Astrocyte (in vitro differentiated cells and primary cell): ENCODE data around the gene SCAPER. TPM values are rescaled to one million over a fixed set of nuclear protein-coding genes. Genes with fewer than 3 reads are reported as not detected.

Experiments used
- DNase-seq: peaks from one replicate; pipeline ENCODE4 v3.0.0-alpha.2; 2010; ENCODE audit warnings: low read depth
- FAIRE-seq: peaks from 2 replicates; lab custom pipeline; 2011; peaks lifted over from hg19 to GRCh38; lab: Jason Lieb, UNC
- H2AFZ ChIP-seq: 2 replicates; pipeline ENCODE4 v1.6.0; 2012; ENCODE audit warnings: low read depth, low read length, inconsistent platforms
- H3K27ac ChIP-seq: 2 replicates; pipeline ENCODE4 v1.5.1; 2011; ENCODE audit warnings: low read depth, low read length, inconsistent platforms
- H3K27me3 ChIP-seq: 2 replicates; pipeline ENCODE4 v1.6.0; 2011; ENCODE audit warnings: low read length, inconsistent platforms; ENCODE audit not compliant: insufficient read depth
- H3K36me3 ChIP-seq: 2 replicates; pipeline ENCODE4 v1.5.1; 2011; ENCODE audit warnings: low read length, inconsistent platforms; ENCODE audit not compliant: insufficient read depth
- H3K4me1 ChIP-seq: 2 replicates; pipeline ENCODE4 v1.5.1; 2011; ENCODE audit warnings: low read length, inconsistent platforms; ENCODE audit not compliant: insufficient read depth
- H3K4me2 ChIP-seq: 2 replicates; pipeline ENCODE4 v1.6.0; 2012; ENCODE audit warnings: low read length, inconsistent platforms
- H3K4me3 ChIP-seq: 2 replicates; pipeline ENCODE4 v1.5.1; 2011; ENCODE audit warnings: low read depth, mild to moderate bottlenecking, low read length, inconsistent platforms; ENCODE audit not compliant: insufficient read depth
- H3K79me2 ChIP-seq: 2 replicates; pipeline ENCODE4 v1.6.0; 2012; ENCODE audit warnings: mild to moderate bottlenecking, low read length, inconsistent platforms; ENCODE audit not compliant: insufficient read depth
- H3K9ac ChIP-seq: 2 replicates; pipeline ENCODE4 v1.6.0; 2012; ENCODE audit warnings: mild to moderate bottlenecking, low read length, inconsistent platforms
- H3K9me3 ChIP-seq: 2 replicates; pipeline ENCODE4 v1.5.1; 2012; ENCODE audit warnings: low read depth, mild to moderate bottlenecking, low read length, inconsistent platforms; ENCODE audit not compliant: insufficient read depth
- H4K20me1 ChIP-seq: 2 replicates; pipeline ENCODE4 v1.6.0; 2012; ENCODE audit warnings: low read length, inconsistent platforms; ENCODE audit not compliant: insufficient read depth
- H3K27ac Mint-ChIP-seq: one replicate; pipeline ENCODE4 v1.8.0; 2021; ENCODE audit warnings: mild to moderate bottlenecking, mixed read lengths; ENCODE audit not compliant: unreplicated experiment
- H3K27me3 Mint-ChIP-seq: one replicate; pipeline ENCODE4 v1.8.0; 2021; ENCODE audit warnings: low read depth, mixed read lengths; ENCODE audit not compliant: unreplicated experiment
- H3K36me3 Mint-ChIP-seq: one replicate; pipeline ENCODE4 v1.8.0; 2021; ENCODE audit warnings: low read depth, mixed read lengths; ENCODE audit not compliant: unreplicated experiment
- H3K4me1 Mint-ChIP-seq: one replicate; pipeline ENCODE4 v1.8.0; 2021; ENCODE audit warnings: low read depth, mixed read lengths; ENCODE audit not compliant: unreplicated experiment
- H3K4me3 Mint-ChIP-seq: one replicate; pipeline ENCODE4 v1.8.0; 2021; ENCODE audit warnings: mild to moderate bottlenecking, moderate library complexity, mixed read lengths; ENCODE audit not compliant: unreplicated experiment
- H3K9me3 Mint-ChIP-seq: one replicate; pipeline ENCODE4 v1.8.0; 2021; ENCODE audit warnings: mild to moderate bottlenecking, mixed read lengths; ENCODE audit not compliant: unreplicated experiment
- CTCF ChIP-seq: IDR thresholded peaks from 2 replicates; pipeline ENCODE4 v1.5.1; 2011; ENCODE audit warnings: low read depth, mild to moderate bottlenecking, inconsistent platforms, low read length, moderate library complexity; ENCODE audit not compliant: insufficient read depth
- EZH2 ChIP-seq: IDR thresholded peaks from 2 replicates; pipeline ENCODE4 v1.6.1; 2012; ENCODE audit warnings: mild to moderate bottlenecking, low read length, inconsistent platforms; ENCODE audit not compliant: insufficient read depth
- total RNA-seq: library from RNA; stranded (reverse); gene quantifications from 2 replicates; pipeline ENCODE4 v1.2.1, GENCODE V29; 2021

SCAPER gene
- total RNA-seq, 1 donor from 2014 or later, result 8.6 TPM

GRCh38 chr15:76626611-76627010 lies 278.5 kb downstream of the SCAPER start:
- TF ChIP-seq EZH2, result no peak
- no peak for DNase-seq
- no peaks in the 10 kb centered on the region for H3K36me3 Mint-ChIP-seq
- no peak overlapping the region for H3K27ac Mint-ChIP-seq
- Histone ChIP-seq H3K4me1 (no peaks in the 10 kb centered on the region), H4K20me1 (no peaks in the 10 kb centered on the region), H3K4me2 (no peak overlapping the region), H3K36me3 (no peaks in the 10 kb centered on the region), H3K4me3 (no peak overlapping the region), H3K27me3 (no peaks in the 10 kb centered on the region), H3K27ac (no peak overlapping the region), H3K79me2 (no peaks in the 10 kb centered on the region), H3K9ac (no peak overlapping the region), H2AFZ (no peak overlapping the region), H3K9me3 (no peaks in the 10 kb centered on the region)
- H3K9me3 Mint-ChIP-seq, result peaks cover 10% of the 10 kb centered on the region
- H3K4me1 Mint-ChIP-seq, result no peaks in the 10 kb centered on the region
- H3K27me3 Mint-ChIP-seq, result no peaks in the 10 kb centered on the region
- no peak for FAIRE-seq
- H3K4me3 Mint-ChIP-seq, result no peak overlapping the region

DNA sequence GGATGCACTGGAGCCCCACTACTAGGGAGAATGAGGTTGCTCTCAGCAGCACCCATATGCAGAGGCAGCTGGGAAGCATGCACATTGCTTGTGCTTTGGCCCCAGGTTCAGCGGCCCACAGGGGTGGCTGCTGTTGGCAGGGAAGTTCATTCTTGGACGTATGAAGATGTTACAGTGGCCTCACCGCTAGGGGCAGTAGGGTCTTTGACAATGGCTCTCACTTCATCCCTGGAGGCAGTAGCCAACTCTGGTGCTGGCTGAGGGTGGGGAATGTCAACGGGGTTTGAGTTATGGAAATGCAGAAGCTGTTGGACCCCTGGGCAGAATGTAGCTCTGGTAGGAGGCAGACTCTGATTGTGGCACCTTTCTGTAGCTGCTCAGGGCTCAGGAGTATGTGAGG lies 279.9 kb downstream of the SCAPER start:
- Histone ChIP-seq H3K4me2 (no peak overlapping the region), H3K4me1 (no peaks in the 10 kb centered on the region), H3K79me2 (no peaks in the 10 kb centered on the region), H3K27me3 (no peaks in the 10 kb centered on the region), H3K27ac (no peak overlapping the region), H4K20me1 (no peaks in the 10 kb centered on the region), H2AFZ (no peak overlapping the region), H3K9me3 (no peaks in the 10 kb centered on the region), H3K36me3 (no peaks in the 10 kb centered on the region), H3K9ac (no peak overlapping the region), H3K4me3 (no peak overlapping the region)
- H3K27ac Mint-ChIP-seq, result no peak overlapping the region
- H3K9me3 Mint-ChIP-seq, result peaks cover 10% of the 10 kb centered on the region
- TF ChIP-seq EZH2 (no peak), CTCF (no peak)
- FAIRE-seq, result no peak
- no peaks in the 10 kb centered on the region for H3K4me1 Mint-ChIP-seq
- DNase-seq, result no peak
- no peaks in the 10 kb centered on the region for H3K27me3 Mint-ChIP-seq
- H3K36me3 Mint-ChIP-seq, result no peaks in the 10 kb centered on the region
- H3K4me3 Mint-ChIP-seq, result no peak overlapping the region

- H3K4me3 ChIP-seq, result no peak overlapping the region
- H3K27ac Mint-ChIP-seq, result no peak overlapping the region
- no peak for FAIRE-seq
- H3K27me3 Mint-ChIP-seq, result no peaks in the 10 kb centered on the region
- no peaks in the 10 kb centered on the region for H3K9me3 ChIP-seq
- no peak for DNase-seq
- no peaks in the 10 kb centered on the region for H3K79me2 ChIP-seq
- no peaks in the 10 kb centered on the region for H4K20me1 ChIP-seq
- H3K4me3 Mint-ChIP-seq, result no peak overlapping the region
- H3K9me3 Mint-ChIP-seq, result peaks cover 20% of the 10 kb centered on the region
- no peak overlapping the region for H3K27ac ChIP-seq
- no peak overlapping the region for H2AFZ ChIP-seq
- no peaks in the 10 kb centered on the region for H3K36me3 Mint-ChIP-seq
- no peak overlapping the region for H3K4me2 ChIP-seq
- no peak for TF ChIP-seq CTCF
- TF ChIP-seq EZH2, result no peak
- H3K9ac ChIP-seq, result no peak overlapping the region
- no peaks in the 10 kb centered on the region for H3K27me3 ChIP-seq
- H3K36me3 ChIP-seq, result no peaks in the 10 kb centered on the region
- no peaks in the 10 kb centered on the region for H3K4me1 Mint-ChIP-seq
- no peaks in the 10 kb centered on the region for H3K4me1 ChIP-seq
These were observed 290.4 kb downstream of the SCAPER start for GRCh38 chr15:76614725-76615124.
